LNCAP (cell line): Measurements from ENCODE around the gene TMEM94.

Experiments used
- TF ChIP-seq, protein P1 (sequence below): fragments of 450-650 bp; IDR thresholded peaks from 2 replicates; pipeline ENCODE4 v1.5.1; 2017; ENCODE audit warnings: mild to moderate bottlenecking

TMEM94 gene

DNA sequence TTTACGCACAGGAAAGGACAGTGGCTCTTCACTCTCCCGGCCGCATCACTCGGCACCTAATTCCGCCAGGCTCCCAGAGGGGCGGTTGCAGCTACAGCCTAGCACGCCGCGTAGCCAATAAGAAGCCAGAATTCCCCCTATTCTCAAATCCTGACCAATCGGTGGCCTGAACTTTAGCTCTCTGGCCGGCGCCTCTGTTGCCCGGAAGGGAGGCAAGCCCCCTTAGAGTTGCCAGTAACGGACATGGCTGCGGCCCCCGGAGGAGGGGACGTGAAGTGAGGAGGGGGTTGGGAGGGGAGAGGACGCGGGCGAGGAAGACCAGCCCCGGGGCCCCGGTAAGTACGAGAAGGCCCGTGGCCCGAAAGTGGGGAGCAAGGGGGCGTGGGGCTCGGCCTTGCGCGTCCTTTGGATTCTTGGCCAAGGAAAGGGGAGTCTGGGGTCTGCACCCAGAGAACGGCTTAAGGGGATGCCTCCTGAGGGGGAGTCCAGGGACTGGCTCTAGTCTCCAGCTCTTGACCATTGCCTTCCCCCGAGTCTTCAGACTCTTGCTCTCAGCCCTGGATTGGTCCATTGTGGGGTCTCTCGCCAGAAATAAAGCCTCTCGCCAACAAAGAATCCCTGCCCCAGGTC lies at the start of gene TMEM94:
TSS of gene TMEM94 (plus strand) at position 219 of the 630 bp plus-strand sequence. CDS start 15,271 bp downstream, outside the sequence.
- TF ChIP-seq, protein P1, sequence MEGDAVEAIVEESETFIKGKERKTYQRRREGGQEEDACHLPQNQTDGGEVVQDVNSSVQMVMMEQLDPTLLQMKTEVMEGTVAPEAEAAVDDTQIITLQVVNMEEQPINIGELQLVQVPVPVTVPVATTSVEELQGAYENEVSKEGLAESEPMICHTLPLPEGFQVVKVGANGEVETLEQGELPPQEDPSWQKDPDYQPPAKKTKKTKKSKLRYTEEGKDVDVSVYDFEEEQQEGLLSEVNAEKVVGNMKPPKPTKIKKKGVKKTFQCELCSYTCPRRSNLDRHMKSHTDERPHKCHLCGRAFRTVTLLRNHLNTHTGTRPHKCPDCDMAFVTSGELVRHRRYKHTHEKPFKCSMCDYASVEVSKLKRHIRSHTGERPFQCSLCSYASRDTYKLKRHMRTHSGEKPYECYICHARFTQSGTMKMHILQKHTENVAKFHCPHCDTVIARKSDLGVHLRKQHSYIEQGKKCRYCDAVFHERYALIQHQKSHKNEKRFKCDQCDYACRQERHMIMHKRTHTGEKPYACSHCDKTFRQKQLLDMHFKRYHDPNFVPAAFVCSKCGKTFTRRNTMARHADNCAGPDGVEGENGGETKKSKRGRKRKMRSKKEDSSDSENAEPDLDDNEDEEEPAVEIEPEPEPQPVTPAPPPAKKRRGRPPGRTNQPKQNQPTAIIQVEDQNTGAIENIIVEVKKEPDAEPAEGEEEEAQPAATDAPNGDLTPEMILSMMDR = no peak

DNA sequence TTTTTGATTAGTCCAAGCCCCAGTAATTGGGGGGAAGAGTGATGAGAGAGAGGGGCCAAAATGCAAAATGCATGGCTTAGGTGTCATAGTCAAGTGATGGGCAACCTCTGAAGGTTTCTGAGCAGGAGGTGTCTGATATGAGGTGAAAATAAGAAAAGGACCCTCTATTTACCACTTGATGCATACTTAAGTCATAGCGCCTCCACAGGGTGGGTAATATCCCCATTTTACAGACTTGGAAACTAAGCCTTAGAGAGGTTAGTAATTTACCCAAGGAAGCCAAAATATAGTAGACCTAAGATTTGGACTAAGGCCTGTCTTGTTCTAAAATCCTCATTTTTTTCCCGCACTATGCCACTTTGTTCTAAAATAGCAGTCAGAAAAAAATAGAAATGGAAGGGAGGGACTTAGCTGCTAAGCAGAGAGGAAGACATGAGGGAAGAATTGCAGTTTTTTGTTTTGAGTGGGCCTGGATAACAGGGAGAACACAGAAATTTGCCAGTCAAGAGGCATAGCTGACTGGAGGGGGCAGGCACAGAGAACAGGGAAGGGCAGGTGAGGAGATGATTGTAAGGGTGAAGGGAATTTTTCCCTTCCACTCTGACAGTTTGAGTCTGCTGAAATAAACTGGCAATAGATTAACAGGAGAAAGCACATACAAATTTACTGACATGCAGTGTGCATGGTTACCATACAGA lies 48.6 kb upstream of the TMEM94 start:
- TF ChIP-seq, protein P1 = no peak

DNA sequence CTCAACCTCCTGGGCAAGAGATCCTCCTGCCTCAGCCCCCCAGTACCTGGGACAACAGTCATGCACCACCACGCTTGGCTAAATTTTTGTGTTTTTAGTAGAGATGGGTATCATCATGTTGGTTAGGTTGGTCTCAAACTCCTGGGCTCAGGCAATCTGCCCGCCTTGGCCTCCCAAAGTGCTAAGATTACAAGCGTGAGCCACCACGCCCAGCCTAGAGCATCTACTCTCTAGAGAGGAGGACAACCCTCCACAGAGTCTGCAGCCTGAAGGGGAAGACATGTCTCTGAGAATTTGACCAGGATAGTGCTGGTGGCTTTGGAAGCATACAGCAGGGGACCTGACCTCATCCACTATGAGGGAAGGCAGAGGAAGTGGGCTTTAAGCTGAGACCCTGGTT lies 46.3 kb upstream of the TMEM94 start:
- TF ChIP-seq, protein P1 = no peak

GRCh38 chr17:75411328-75412067 lies 44.9 kb upstream of the TMEM94 start:
- TF ChIP-seq, protein P1 = no peak

GRCh38 chr17:75412455-75413317 lies 43.7 kb upstream of the TMEM94 start:
- TF ChIP-seq, protein P1 = peak; percentile 79

DNA sequence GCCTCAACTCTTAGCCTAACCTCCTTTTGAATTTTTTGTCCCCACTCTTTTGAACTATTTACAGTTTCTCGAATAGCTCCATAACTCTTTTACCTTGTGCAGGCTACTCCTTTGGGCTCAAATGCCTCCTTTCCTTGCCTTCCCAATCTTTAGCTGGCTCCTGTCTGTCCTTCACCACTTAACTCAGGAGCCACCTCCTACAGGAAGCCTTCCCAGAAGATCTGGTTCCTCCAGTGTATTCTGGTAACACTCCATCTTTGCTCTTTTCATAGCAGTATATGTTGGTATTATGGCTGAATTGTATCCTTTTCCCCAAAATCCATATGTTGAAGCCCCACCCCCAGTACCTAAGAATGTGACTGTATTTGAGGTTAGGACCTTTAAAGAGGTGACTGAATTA lies 41.9 kb upstream of the TMEM94 start:
- TF ChIP-seq, protein P1 = no peak

DNA sequence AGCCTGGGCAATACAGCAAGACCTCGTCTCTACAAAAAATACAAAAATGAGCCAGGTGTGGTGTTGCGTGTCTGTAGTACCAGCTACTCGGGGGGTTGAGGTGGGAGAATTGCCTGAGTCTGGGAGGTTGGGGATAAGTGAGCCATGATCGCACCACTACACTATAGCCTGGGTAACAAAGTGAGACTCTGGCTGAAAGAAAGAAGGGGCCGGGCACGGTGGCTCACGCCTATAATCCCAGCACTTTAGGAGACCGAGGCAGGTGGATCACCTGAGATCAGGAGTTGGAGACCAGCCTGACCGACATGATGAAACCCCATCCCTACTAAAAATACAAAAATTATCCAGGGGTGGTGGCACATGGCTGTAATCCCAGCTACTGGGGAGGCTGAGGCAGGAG lies 40.4 kb upstream of the TMEM94 start:
- TF ChIP-seq, protein P1 = no peak
